NCI-H128 (cell line): Measurements from ENCODE around the gene HACD1.

Experiments used
- DNase-seq: peaks from one replicate; lab custom pipeline; 2025; ENCODE audit not compliant: unreplicated experiment; lab: John Stamatoyannopoulos, UW

Gene HACD1, protein sequence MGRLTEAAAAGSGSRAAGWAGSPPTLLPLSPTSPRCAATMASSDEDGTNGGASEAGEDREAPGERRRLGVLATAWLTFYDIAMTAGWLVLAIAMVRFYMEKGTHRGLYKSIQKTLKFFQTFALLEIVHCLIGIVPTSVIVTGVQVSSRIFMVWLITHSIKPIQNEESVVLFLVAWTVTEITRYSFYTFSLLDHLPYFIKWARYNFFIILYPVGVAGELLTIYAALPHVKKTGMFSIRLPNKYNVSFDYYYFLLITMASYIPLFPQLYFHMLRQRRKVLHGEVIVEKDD

DNA sequence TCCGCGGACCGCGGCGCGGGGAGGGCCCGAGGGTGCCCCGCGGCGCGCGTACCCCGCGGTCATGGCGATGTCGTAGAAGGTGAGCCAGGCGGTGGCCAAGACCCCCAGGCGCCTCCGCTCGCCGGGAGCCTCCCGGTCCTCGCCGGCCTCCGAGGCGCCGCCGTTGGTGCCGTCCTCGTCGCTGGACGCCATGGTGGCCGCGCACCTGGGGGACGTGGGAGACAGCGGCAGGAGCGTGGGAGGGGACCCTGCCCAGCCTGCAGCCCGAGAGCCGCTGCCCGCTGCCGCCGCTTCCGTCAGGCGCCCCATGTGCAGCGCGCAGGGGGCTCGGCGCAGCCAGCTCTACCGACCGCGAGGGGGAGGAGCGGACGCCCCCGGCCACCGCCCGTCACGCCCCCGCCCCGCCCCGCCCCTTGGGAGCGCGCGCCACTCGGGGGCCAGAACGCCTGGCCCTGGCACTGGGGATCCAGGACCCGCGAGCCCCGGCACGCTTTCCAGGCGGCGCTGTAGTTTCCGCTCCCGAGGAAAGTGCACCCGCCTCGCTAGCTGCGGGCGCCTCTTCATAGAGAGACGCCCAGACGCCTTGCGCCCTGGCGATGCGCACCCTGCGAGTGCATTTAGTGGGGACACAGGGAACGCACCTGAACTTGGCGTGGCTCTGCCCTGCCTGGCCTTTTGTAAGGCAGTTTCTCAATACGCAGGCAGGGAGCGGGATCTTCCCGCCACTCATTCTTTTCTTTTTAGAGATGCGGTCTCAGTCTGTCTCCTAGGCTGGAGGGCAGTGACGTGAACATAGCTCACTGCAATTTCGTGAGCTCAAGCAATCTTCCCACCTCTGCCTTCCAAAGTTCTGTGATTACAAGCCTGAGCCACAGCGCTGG lies at the start of gene HACD1:
TSS of gene HACD1 (minus strand) at position 344 of the 881 bp plus-strand sequence. CDS start at position 309, 35 bp downstream.
- peak; percentile 32 for DNase-seq

DNA sequence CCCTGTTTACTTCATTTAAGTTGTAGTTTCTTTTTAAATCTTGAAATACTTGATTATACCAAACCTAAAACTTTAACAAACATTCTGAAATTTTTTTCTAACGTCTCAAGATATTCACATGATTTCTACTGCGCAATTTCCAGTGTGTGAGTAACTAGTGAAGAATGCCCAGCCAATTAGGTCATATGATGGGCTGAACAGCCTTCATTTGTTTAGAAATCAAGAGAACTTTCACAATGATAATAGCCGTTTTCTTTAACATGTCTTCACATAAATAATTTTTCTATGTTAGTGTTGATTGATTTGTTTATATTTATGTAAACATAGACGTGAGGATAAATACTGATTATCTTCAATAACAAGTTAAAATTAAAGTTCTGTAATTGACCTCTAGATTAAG lies 48.6 kb upstream of the HACD1 start:
- DNase-seq: no peak

- no peak for DNase-seq
Measured at GRCh38 chr10:17663450-17663849, 46.3 kb upstream of the HACD1 start.

- no peak for DNase-seq
Measured at GRCh38 chr10:17662193-17663138, 45.3 kb upstream of the HACD1 start.

GRCh38 chr10:17661510-17661909 lies 44.3 kb upstream of the HACD1 start:
- DNase-seq: no peak

DNA sequence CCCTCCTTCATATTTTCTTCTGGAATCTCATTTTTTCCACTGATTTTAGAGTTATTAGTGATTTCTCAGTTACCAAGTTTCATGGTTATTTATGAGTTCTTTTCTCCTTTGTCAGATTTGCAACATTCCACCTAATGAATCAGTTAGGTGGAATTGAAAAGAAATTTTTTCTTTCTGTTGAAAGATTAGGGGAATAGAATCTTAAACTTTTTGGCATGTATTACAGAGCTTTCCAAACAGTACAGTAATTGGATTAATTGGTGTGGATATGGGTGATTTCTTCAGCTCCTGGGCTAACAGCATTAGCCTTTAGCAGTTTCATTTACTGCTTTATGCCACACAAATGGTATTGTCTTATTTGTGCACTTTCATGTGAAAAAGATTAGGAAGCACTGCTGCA lies 43.7 kb upstream of the HACD1 start:
- no peak for DNase-seq

DNA sequence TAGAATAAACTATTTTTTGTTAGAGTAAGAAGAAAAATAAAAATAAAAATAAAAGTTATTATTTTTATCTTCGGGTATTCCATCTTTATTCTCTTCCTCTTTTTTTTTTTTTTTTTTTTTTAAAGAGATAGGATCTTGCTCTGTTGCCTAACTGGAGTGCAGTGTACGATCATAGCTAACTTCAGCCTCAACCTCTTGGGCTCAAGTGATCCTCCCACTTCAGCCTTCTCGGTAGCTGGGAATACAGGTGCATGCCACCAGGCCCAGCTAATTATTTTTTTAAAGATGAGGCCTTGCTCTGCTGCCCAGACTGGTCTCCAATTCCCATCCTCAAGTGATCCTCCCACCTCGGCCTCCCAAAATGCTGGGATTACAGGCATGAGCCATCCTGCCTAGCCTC lies 42.2 kb upstream of the HACD1 start:
- no peak for DNase-seq

DNA sequence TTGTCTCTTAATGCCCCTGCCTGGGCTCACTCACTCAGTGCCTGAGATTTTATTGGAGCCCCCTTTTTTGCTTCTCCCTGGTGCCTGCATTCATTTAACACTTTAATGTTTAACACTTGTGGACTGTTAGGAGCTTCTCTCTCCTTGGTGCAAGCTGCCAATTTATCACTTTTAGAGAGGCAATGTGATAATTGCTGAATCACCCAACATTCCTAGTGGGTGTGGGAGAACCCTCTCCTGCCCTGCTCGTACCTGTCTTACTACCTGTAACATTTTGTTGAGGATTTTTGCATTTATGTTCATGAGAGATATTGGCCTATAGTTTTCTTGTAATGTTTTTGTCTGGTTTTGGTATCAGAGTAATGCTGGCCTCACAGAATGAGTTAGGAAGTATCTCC lies 39.9 kb upstream of the HACD1 start:
- no peak for DNase-seq

DNA sequence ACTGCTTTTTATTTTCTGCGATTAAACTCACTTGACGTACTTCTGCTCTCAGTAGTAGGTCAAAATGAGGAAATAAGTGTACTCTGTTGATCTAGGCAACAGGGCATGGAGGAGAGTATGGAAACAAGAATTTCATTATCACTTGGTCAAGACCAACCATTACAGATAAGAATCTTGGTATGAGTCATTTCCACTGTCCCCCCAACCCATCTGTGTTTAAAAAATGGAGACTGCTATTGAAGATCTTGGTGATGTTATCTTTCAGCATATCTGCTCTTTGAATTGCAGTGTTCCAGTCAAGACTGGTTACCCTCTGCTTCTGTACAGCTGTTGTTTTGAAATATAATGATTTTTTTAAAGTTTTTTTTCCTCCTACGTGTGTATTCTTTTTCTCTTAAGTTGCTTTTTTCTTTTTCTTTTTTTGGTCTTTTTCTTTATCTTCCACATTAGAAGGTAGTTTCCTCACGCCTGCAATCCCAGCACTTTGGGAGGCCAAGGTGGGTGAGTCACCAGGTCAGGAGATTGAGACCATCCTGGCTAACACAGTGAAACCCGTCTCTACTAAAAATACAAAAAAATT lies 38.5 kb upstream of the HACD1 start:
- no peak for DNase-seq

DNA sequence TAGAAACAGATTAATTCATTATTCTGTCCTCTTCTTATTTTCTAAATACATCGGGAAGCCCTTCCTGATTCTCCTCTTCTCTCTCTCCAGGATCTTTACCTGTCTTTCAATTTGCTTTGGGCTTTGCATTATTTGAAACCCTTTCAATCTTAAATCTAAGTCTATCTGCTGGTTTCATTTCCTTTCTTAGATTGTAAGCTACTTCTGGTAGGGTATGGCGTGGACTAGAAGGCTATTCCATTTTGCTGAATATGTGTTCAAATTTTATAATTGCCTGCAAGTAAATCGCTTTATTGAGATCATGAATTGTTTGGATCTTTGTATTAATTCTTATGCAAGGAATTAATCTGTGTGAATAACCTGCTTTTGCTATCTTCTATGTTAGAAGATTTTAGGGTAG lies 37.8 kb upstream of the HACD1 start:
- DNase-seq: no peak

- DNase-seq: no peak
Measured at GRCh38 chr10:17652585-17652984, 35.4 kb upstream of the HACD1 start.

DNA sequence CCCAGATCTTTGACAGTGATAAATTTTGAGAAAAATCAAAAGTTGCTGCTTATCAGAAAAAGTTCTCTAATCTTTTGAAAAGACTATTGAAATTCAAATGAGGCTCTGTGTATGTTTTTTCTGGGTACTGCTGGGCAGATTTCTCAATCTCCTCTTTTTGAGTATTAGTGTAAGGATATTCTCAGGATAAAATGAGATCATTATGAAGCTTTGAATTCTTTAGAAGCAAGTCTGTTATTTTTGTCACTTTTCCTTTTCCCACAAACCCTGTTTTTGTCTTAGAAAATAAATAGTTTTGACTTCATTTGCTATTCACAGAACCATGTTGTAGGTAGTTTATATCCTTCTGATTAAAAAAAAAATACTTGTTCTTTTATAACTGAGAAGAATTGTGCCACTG lies 34.7 kb upstream of the HACD1 start:
- DNase-seq: no peak

DNA sequence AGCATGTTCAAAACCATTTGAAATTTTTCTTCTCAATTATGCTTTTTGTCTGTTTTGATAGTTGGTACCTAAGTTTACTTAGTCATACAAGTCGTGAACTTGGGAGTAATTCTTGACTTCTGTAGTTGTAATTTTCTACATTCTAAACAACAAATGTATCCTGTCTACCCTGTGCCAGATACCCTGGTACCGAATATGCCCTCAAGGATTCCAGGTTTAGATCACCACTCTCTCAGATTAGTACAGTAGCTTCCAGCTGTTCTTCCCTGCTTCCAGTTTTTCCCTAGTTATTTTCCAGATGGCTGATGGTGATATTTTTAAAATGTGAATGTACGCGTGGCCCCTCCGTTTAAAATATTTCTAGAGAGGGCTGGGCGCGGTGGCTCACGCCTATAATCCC lies 33.2 kb upstream of the HACD1 start:
- no peak for DNase-seq

DNA sequence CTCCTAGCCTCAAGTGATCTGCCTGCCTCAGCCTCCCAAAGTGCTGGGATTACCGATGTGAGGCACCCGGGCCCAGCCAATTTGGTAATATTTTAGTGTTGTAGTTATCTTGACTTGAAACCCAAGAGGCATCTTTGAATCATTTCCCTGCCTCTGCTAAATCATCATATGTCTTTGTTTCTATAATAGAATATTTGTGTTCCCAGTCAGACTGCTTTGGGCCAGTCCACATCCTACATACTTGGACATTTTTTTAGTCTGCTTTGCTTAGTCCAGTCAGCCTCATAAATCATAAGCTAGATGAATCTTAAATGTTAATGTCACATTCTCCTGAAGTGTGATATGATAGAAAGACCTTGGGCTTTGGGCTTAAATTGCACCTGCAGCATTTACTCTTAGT lies 32.7 kb upstream of the HACD1 start:
- no peak for DNase-seq

DNA sequence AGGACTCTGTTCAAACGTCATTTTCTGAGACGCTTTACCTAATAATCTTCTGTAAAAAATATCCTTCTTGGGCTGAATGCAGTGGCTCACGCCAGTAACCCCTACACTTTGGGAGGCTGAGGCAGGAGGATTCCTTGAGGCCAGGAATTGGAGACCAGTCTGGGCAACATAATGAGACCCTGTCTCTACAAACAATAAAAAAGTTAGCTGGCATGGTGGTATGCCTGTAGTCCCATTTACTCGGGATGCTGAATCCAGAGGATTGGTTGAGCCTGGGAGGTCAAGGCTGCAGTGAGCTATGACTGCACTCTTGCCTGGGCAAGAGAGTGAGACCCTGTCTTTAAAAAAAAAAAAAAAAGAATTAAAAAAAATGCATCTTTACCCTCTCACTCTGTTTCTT lies 31.9 kb upstream of the HACD1 start:
- no peak for DNase-seq

- DNase-seq: no peak
Measured at GRCh38 chr10:17648243-17649035, 31.3 kb upstream of the HACD1 start.

- DNase-seq: no peak
Measured at GRCh38 chr10:17647326-17647725, 30.2 kb upstream of the HACD1 start.

GRCh38 chr10:17645621-17646345 lies 28.6 kb upstream of the HACD1 start:
- no peak for DNase-seq

- no peak for DNase-seq
Measured at GRCh38 chr10:17644485-17644943, 27.3 kb upstream of the HACD1 start.
